GM21447 (cell line): ENCODE data around the gene EMC1.
"Not testable (repeated sequence)": the region's sequence is repeated elsewhere in the genome, so short reads cannot be mapped to it uniquely, and the experiment has no call there.

ENCODE experiments used
- ATAC-seq: cut with Tn5 transposase; IDR thresholded peaks from one replicate; pipeline ENCODE4 v1.9.1; 2021; ENCODE audit not compliant: unreplicated experiment

The EMC1 gene

DNA sequence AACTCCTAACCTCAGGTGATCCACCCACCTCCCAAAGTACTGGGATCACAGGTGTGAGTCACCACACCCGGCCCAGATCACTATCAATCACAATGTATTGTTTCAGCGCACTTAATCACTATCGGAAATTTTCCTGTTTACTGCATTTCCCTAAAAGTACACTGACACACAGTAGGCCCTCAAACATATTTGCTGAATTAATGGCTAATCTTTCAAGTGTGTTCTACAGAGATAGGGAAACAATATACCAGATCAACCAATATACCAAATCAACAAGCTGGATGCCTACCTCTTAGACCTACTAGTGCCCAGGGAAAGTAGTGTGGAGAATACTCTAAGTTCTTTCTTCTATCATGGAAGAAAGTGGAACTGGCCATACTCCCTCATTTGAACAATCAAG lies 58.3 kb downstream of the EMC1 start:
- ATAC-seq: no peak

DNA sequence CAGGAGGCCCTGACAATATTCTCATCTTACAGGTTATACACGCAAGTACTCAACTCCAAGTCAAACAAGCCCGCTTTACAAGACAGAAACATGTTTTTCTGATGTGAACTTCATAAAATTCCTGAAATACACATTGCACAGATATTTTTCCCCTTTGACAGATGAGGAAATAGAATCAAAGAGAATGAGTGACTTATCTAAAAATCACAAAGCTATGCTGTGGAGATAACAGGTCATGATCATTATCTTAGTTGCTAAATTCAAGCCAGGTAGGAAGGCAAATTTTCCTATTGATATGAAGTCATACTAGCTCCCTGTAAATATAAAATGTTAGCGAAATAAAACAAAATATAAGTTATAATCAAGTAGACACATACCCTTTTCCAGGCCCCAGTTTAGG lies 59.5 kb downstream of the EMC1 start:
- no peak for ATAC-seq

GRCh38 chr1:19190468-19190867 lies 60.9 kb downstream of the EMC1 start:
- no peak for ATAC-seq

DNA sequence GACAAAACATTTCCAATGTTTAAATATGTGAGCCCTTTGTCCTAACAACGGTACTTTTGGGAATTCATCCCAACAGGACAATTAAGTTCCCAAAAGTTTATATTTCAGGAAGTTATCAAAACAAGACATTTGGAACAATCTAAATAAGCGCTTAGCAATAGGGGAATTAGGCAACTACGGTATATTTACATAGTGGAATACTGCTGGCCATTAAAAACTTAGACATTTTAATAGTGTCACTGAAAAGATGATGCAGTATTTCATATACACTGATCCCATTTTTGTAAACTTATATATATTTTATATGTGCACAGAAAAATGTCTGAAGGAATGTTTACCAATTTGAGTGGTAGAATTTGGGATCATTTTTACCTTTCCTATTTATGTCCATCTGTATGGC lies 62.1 kb downstream of the EMC1 start:
- ATAC-seq: no peak

GRCh38 chr1:19187852-19188251 lies 63.5 kb downstream of the EMC1 start:
- ATAC-seq: no peak

- ATAC-seq: no peak
Observed at GRCh38 chr1:19186001-19186400, 65.3 kb downstream of the EMC1 start.

DNA sequence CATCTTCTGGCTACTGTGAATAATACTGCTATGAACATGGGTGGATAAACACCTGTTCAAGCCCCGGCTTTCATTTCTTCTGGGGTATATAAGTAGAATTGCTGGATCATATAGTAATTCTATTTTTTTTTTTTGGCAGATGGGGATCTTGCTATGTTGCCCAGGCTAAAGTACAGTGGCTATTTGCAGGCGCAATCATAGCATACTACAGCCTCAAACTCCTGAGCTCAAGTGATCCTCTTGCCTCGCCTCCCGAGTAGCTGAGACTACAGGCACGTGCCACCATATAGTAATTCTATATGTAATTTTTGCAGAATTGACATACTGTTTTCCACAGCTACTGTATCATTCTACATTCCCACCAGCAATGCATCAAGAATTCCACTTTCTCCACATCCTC lies 69.1 kb downstream of the EMC1 start:
- no peak for ATAC-seq

- ATAC-seq: not testable (repeated sequence)
Observed at GRCh38 chr1:19180265-19180657, 71.1 kb downstream of the EMC1 start.

DNA sequence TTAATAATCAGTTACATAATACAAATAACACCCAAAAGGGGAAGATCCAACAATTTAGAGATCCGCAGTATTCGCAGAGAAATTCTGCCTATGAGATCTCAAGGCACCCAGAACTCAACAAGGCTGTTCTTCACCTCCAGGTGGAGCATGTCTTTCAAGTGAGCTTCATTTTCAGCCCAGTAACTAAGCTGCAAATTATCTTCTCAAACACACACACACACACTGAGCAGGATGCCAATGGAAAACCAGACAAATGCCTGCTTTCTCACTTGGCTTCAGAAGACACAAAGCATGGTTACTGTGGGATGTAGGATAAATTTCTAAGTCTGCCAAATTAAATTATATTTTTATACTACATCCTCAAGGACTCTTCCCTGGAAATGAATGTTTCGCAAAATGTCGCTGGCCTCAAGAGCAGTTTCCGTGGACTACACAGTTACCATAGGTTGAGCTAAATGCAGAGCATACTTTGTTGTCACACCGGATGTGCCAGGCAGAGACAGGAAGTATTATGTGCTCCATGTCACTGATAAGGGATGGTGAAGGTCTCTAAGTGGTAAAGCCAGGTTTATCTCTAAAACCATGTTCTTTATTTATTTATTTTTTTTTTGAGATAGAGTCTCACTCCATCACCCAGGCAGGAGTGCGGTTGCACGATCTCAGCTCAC lies 71.6 kb downstream of the EMC1 start:
- ATAC-seq: no peak

- ATAC-seq: no peak
Observed at GRCh38 chr1:19178734-19179398, 72.5 kb downstream of the EMC1 start.

- no peak for ATAC-seq
Observed at GRCh38 chr1:19177811-19178210, 73.5 kb downstream of the EMC1 start.

DNA sequence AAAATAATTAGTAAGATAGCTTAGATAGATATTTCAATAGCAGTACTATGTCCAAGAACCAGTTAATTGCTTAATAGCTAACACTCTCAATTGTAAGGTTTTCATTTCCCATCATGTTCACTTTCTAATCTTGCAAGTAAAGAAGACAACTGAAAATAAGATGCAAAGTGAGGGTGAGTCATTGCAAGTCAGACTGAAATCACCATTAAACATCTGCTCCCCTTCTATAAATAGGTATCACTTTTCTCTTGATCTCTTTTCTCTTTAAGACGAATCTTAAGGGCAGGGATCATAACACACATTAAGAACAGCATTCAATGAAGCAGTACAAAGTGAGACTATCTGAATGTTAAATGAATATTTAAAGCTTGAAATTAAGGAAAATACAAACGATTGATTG lies 81.7 kb downstream of the EMC1 start:
- peak; percentile 81 for ATAC-seq

DNA sequence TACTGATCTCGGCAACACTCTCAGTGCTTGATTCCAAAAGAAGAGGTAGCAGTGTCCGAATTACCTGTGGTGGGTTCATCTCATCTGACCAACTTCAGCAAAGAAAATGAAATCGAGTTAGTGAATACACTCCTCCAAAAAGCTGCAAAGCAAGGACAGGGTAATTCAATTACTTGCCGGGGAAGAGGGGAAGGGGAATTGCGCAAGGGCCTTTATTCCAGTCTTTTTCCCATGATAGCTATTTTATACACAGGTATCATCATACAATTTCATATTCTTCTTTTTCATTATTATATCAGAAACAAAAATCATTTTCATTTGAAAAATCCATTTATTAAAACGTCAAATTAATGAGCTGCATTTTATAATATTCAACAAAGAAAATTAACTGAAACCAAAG lies 84.2 kb downstream of the EMC1 start:
- no peak for ATAC-seq

- no peak for ATAC-seq
Observed at GRCh38 chr1:19166066-19166465, 85.3 kb downstream of the EMC1 start.
